ENCODE results near the gene CNTNAP2. TPM values are rescaled to one million over a fixed set of nuclear protein-coding genes. Genes with fewer than 3 reads are reported as not detected.
"Not testable (repeated sequence)": the region's sequence is repeated elsewhere in the genome, so short reads cannot be mapped to it uniquely, and the experiment has no call there.

Gene CNTNAP2
- total and polyA plus RNA-seq, 7 donors, result 0.60 to 2.4 (median 1.7) TPM

- Histone ChIP-seq H3K4me1 (no peaks in the 10 kb centered on the region), H3K9me3 (no peaks in the 10 kb centered on the region), H3K27me3 (no peaks in the 10 kb centered on the region), H3K4me3 (no peak overlapping the region), H3K27ac (no peak overlapping the region), H3K36me3 (no peaks in the 10 kb centered on the region)
- intact Hi-C loops (cut with DNase I), result no loop called here
- DNase-seq, result no peak
- 27 to 63% methylated on average over 4 of the region's 4 CpGs for WGBS, 2 donors
- TF ChIP-seq EP300 (IDR thresholded peaks at IDR 0.05) (no peak), POLR2A (IDR thresholded peaks at IDR 0.05) (no peak), CTCF (IDR thresholded peaks at IDR 0.05) (no peak), POLR2AphosphoS5 (IDR thresholded peaks at IDR 0.05) (no peak)
These were observed 1941.5 kb downstream of the CNTNAP2 start for GRCh38 chr7:148058092-148058491.

GRCh38 chr7:148058753-148059152 is 1942.2 kb downstream of the CNTNAP2 start:
- TF ChIP-seq EP300 (IDR thresholded peaks at IDR 0.05) (no peak), CTCF (IDR thresholded peaks at IDR 0.05) (no peak)
- Histone ChIP-seq H3K27ac (no peak overlapping the region), H3K9me3 (no peaks in the 10 kb centered on the region), H3K36me3 (no peaks in the 10 kb centered on the region), H3K4me1 (no peaks in the 10 kb centered on the region), H3K4me3 (no peak overlapping the region), H3K27me3 (no peaks in the 10 kb centered on the region)
- no peak for DNase-seq
- intact Hi-C loops (cut with DNase I), result no loop called here
- WGBS, 2 donors, result 72 to 92% methylated on average over 6 of the region's 6 CpGs

- intact Hi-C loops (cut with DNase I), result no loop called here
- 87 to 89% methylated on average over 1 of the region's 1 CpG for WGBS, 2 donors
- TF ChIP-seq POLR2A (IDR thresholded peaks at IDR 0.05) (no peak), CTCF (IDR thresholded peaks at IDR 0.05) (no peak), POLR2AphosphoS5 (IDR thresholded peaks at IDR 0.05) (no peak), EP300 (IDR thresholded peaks at IDR 0.05) (no peak)
These were observed 1944.1 kb downstream of the CNTNAP2 start for GRCh38 chr7:148060724-148061123.

GRCh38 chr7:148078111-148078510 is 1961.5 kb downstream of the CNTNAP2 start:
- DNase-seq; H3K36me3 ChIP-seq; intact Hi-C loops (cut with DNase I); H3K4me3 ChIP-seq; H3K27me3 ChIP-seq; H3K27ac ChIP-seq; H3K9me3 ChIP-seq; H3K4me1 ChIP-seq: not testable (repeated sequence)
- WGBS, 2 donors, result 85 to 89% methylated on average over 4 of the region's 4 CpGs

More at GRCh38 chr7:148060724-148061123, 1944.1 kb downstream of the CNTNAP2 start:
- no peak overlapping the region for H3K4me3 ChIP-seq
- no peaks in the 10 kb centered on the region for H3K27me3 ChIP-seq
- no peak for DNase-seq
- H3K36me3 ChIP-seq, result no peaks in the 10 kb centered on the region
- H3K9me3 ChIP-seq, result no peaks in the 10 kb centered on the region
- H3K4me1 ChIP-seq, result no peaks in the 10 kb centered on the region
- H3K27ac ChIP-seq, result no peak overlapping the region

- H3K27me3 ChIP-seq, result no peaks in the 10 kb centered on the region
- no peaks in the 10 kb centered on the region for H3K9me3 ChIP-seq
- H3K4me3 ChIP-seq, result no peak overlapping the region
- H3K27ac ChIP-seq, result no peak overlapping the region
- H3K36me3 ChIP-seq, result no peaks in the 10 kb centered on the region
- H3K4me1 ChIP-seq, result peaks cover 0 to 13% (median 0%) of the 10 kb centered on the region in 4 donors
- no peak for DNase-seq
- 88 to 89% methylated on average over 2 of the region's 2 CpGs for WGBS, 2 donors
- TF ChIP-seq POLR2A (IDR thresholded peaks at IDR 0.05) (no peak), EP300 (IDR thresholded peaks at IDR 0.05) (no peak), POLR2AphosphoS5 (IDR thresholded peaks at IDR 0.05) (no peak), CTCF (IDR thresholded peaks at IDR 0.05) (no peak)
- intact Hi-C loops (cut with DNase I), result loop anchor here (5.0 kb wide), 1 partner anchor 837 kb away; no protein-coding TSS in a partner anchor
These were observed 1962.8 kb downstream of the CNTNAP2 start for GRCh38 chr7:148079206-148080080.
